Stomach (tissue), 9 donors: ENCODE measurements around the gene STRIP2. TPM values are rescaled to one million over a fixed set of nuclear protein-coding genes. Genes with fewer than 3 reads are reported as not detected.
"Not testable (repeated sequence)": the region's sequence is repeated elsewhere in the genome, so short reads cannot be mapped to it uniquely, and the experiment has no call there.

ENCODE experiments used
- DNase-seq, 2 donors: peaks; one replicate each; pipeline versions ENCODE4 v3.0.0 to v3.0.0-alpha.2; 2013 to 2019
- H3K27ac ChIP-seq, 5 donors: fragments of 200-600 bp in 4 of 5; sonication (generic) in 4 of 5; one replicate each; pipeline ENCODE4 v1.5.1; 2013 to 2019; ENCODE audit warnings: mild to moderate bottlenecking in 1 of 5, moderate library complexity in 1 of 5
- H3K27me3 ChIP-seq, 3 donors: fragments of 200-600 bp; sonication (generic); one replicate each; pipeline ENCODE4 v1.5.1; 2017 to 2019; ENCODE audit warnings: mixed run types in 1 of 3
- H3K36me3 ChIP-seq, 4 donors: fragments of 200-600 bp; sonication (generic); 1 replicate in 3 of 4; 2 replicates in 1 of 4; pipeline ENCODE4 v1.5.1; 2016 to 2019
- H3K4me1 ChIP-seq, 4 donors: fragments of 200-600 bp; sonication (generic); one replicate each; pipeline ENCODE4 v1.5.1; 2016 to 2019
- H3K4me3 ChIP-seq, 4 donors: fragments of 200-600 bp; sonication (generic) in 3 of 4; one replicate each; pipeline ENCODE4 v1.5.1; 2016 to 2019; ENCODE audit warnings: mild to moderate bottlenecking in 1 of 4
- H3K9me3 ChIP-seq, 4 donors: fragments of 200-600 bp; sonication (generic); one replicate each; pipeline ENCODE4 v1.5.1; 2016 to 2019
- CTCF ChIP-seq, 7 experiments: fragments of 450-650 bp in 4 of 7; fragments of 200-600 bp in 3 of 7; sonication (generic) in 3 of 7; IDR thresholded peaks; one replicate each; pipeline ENCODE4 v1.5.1; 2016 to 2019; ENCODE audit warnings: antibody characterized with exemption in 7 of 7, control low read depth in 2 of 7, mild to moderate bottlenecking in 1 of 7
- EP300 ChIP-seq: sonication (generic); formaldehyde crosslinking; IDR thresholded peaks from one replicate; pipeline ENCODE4 v1.6.1; 2017; ENCODE audit warnings: antibody characterized with exemption
- POLR2A ChIP-seq, 4 donors: fragments of 450-650 bp; IDR thresholded peaks; one replicate each; pipeline ENCODE4 v1.6.1; 2016; ENCODE audit warnings: antibody characterized with exemption in 4 of 4, control low read depth in 2 of 4, mild to moderate bottlenecking in 1 of 4, moderate library complexity in 1 of 4
- POLR2AphosphoS5 ChIP-seq, 3 donors: sonication (generic); formaldehyde crosslinking; IDR thresholded peaks; one replicate each; pipeline ENCODE4 v1.6.1; 2016; ENCODE audit warnings: antibody characterized with exemption in 3 of 3
- WGBS, 5 donors: extraction: QIAGEN DNeasy Blood & Tissue Kit in 3 of 5; methylation state at CpG; one replicate each; pipeline versions ENCODE4 v1.1.5 to v1.1.7; 2013 to 2018; 5-methylcytosine and 5-hydroxymethylcytosine counted together
- intact Hi-C: fragments of 100-400 bp; cut with DNase I; formaldehyde crosslinking; loops from one replicate; pipeline ENCODE4 v1.15.1; 2023; ENCODE audit warnings: low total_unique reads
- polyA plus RNA-seq, 3 donors: library from polyadenylated mRNA; stranded (reverse); fragments of 200-250 nt; gene quantifications; one replicate each; pipeline ENCODE4 v1.2.3, GENCODE V29; 2013
- total RNA-seq, 5 donors: library from RNA; depleted of rRNA; stranded (reverse); fragments of >200 nt; gene quantifications; one replicate each; pipeline versions ENCODE4 v1.1.0 to v1.2.3, GENCODE V29; 2014 to 2016
- donor health status: healthy with polysubstance abuse.
- donor health status: Bipolar disorder and iron deficiency.
- donor health status: healthy.

Gene STRIP2
- total and polyA plus RNA-seq, 8 donors, result 0.56 to 2.0 (median 0.98) TPM; not detected in 3

DNA sequence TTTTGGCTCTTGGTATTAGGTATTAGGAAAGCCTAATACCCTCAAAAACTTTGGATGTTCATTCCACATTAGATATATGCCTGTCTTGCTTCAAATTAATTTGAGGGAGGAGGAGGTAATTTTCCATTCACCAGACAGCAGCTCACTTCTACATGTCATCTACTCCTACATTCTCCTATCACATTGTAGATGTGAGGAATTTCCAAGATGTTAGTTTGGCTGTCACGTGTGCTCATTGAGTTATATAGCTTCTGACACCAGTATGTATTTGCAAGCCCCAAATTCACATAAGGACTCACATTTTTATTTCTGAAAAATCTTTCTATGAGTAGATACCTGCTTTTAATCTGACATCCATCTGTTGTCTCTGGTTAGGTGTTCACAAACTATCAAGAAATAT lies 45.6 kb downstream of the STRIP2 start:
- 86 to 100% (median 90%) methylated on average over 1 of the region's 1 CpG for WGBS, 5 donors
- no peaks in the 10 kb centered on the region for H3K9me3 ChIP-seq
- intact Hi-C loops, result no loop called here
- no peak overlapping the region for H3K27ac ChIP-seq
- no peaks in the 10 kb centered on the region for H3K4me1 ChIP-seq
- no peak overlapping the region for H3K4me3 ChIP-seq
- H3K27me3 ChIP-seq, result no peaks in the 10 kb centered on the region
- DNase-seq, result no peak
- H3K36me3 ChIP-seq, result no peaks in the 10 kb centered on the region
- TF ChIP-seq CTCF (IDR thresholded peaks at IDR 0.05) (no peak), POLR2AphosphoS5 (IDR thresholded peaks at IDR 0.05) (no peak), EP300 (no peak), POLR2A (IDR thresholded peaks at IDR 0.05) (no peak)

DNA sequence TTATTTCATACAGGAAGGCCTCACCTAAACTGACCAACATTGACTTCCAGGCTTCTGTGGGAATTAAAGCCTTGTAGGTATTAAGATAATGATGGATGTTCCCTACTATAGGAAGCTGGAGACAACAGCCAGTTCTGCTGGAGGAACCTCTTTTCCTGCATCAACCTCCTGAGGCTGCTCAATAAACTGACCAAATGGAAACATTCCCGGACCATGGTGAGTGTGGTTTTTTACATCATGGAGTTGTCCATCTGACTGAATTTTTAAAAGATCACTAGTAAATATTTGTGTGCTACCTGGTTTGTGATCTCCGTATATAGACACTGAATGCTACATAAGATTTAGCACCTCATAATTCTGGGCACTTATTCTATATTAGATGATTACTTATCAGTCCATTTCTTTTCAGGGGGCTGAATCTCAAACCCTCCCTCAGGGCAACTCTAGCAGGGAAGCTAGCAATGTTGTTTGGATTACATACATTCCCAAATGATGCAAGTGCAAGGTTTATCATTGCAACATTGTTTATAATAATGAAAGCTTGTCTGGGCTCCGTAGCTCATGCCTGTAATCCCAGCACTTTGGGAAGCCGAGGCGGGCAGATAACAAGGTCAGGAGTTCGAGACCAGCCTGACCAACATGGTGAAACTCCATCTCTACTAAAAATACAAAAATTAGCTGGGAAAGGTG lies 46.6 kb downstream of the STRIP2 start:
- no peak overlapping the region for H3K4me3 ChIP-seq

DNA sequence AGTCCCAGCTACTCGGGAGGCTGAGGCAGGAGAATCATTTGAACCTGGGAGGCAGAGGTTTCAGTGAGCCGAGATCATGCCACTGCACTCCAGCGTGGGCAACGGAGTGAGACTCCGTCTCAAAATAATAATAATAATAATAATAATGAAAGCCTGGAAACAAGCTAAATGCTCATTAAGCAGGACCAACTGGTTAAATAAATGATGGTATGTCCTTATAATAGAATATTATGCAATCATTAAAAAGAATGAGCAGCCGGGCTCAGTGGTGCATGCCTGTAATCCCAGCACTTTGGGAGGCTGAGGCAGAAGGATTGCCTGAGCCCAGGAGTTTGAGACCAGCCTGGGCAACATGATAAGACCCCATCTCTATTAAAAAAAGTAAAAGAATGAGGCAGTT lies 47.1 kb downstream of the STRIP2 start:
- H3K27me3 ChIP-seq, H3K4me3 ChIP-seq, intact Hi-C loops, H3K9me3 ChIP-seq, H3K4me1 ChIP-seq, DNase-seq, H3K36me3 ChIP-seq, H3K27ac ChIP-seq: not testable (repeated sequence)
- WGBS, 5 donors, result 94 to 99% (median 97%) methylated on average over 6 of the region's 6 CpGs

More for the DNA sequence above, 46.6 kb downstream of the STRIP2 start:
- Histone ChIP-seq H3K27me3 (no peaks in the 10 kb centered on the region), H3K27ac (no peak overlapping the region), H3K9me3 (no peaks in the 10 kb centered on the region), H3K36me3 (no peaks in the 10 kb centered on the region), H3K4me1 (no peaks in the 10 kb centered on the region)
- TF ChIP-seq CTCF (IDR thresholded peaks at IDR 0.05) (no peak), POLR2A (IDR thresholded peaks at IDR 0.05) (no peak), EP300 (no peak), POLR2AphosphoS5 (IDR thresholded peaks at IDR 0.05) (no peak)
- intact Hi-C loops, result no loop called here
- 80 to 91% (median 86%) methylated on average over 6 of the region's 6 CpGs for WGBS, 5 donors
- DNase-seq, result no peak

DNA sequence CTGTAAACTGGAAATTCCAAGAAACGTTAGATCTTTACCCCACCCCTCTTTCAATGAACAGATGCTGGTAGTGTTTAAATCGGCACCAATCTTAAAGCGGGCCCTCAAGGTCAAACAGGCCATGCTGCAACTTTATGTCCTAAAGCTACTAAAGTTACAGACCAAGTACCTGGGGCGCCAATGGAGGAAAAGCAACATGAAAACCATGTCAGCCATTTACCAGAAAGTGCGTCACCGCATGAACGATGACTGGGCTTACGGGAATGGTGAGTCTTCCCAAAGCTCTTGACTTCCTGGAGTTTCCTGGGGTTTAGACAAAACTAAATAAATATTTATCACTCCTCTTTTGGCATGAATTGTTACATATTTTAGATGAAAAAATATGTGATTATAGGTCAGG lies 48.5 kb downstream of the STRIP2 start:
- WGBS, 5 donors, result 89 to 96% (median 93%) methylated on average over 8 of the region's 8 CpGs
- intact Hi-C loops, result no loop called here

More for the DNA sequence above, 48.5 kb downstream of the STRIP2 start:
- no peak overlapping the region for H3K27ac ChIP-seq
- DNase-seq, result no peak
- H3K9me3 ChIP-seq, result no peaks in the 10 kb centered on the region
- H3K27me3 ChIP-seq, result no peaks in the 10 kb centered on the region
- H3K4me1 ChIP-seq, result no peaks in the 10 kb centered on the region
- no peak for TF ChIP-seq POLR2AphosphoS5 (IDR thresholded peaks at IDR 0.05)
- TF ChIP-seq POLR2A (IDR thresholded peaks at IDR 0.05), result no peak
- no peak for TF ChIP-seq EP300
- no peak for TF ChIP-seq CTCF (IDR thresholded peaks at IDR 0.05)
- H3K36me3 ChIP-seq, result no peaks in the 10 kb centered on the region
- H3K4me3 ChIP-seq, result no peak overlapping the region
